ENCODE measurements around the gene BTBD2.

BTBD2 gene

GRCh38 chr19:1981253-1981652, 34.3 kb downstream of the BTBD2 start:
- no peak for DNase-seq

GRCh38 chr19:1980809-1981181, 34.7 kb downstream of the BTBD2 start:
- DNase-seq = no peak

DNA sequence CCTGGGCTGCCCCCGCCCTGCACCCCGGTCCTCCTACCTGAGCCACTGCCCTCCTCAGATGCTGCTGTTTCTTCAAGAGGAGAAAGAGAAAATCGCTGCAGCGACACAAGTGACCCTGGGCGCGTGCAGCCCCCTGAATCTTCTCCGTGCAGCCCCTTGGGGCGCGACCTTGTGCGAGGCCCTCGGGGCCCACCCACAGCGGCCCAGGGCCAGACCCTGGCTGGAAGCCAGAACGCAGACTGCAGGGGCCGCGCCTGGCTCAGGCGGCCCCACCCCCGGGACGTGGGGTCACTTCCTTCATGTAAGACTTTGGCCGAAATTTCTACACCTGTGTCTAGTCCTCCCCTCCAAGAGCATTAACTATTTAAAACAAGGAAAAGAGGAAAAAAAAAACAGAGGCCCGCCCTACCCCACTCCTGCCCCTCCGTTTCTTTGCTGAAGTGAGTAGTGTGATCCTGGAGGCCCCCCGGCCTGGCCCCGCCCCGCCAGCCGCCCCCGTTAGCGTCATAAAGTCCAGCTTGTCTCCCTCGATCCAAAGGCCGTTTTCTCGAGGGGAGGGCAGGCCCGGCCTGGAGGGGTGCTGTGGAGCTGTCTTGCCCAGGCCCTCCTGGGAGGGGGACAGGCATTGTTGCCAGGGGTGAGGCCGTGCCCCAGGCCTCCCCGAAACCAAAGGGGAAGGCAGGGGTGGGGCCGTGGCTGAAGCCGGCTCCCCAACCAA, 35.3 kb downstream of the BTBD2 start:
- DNase-seq = no peak

DNA sequence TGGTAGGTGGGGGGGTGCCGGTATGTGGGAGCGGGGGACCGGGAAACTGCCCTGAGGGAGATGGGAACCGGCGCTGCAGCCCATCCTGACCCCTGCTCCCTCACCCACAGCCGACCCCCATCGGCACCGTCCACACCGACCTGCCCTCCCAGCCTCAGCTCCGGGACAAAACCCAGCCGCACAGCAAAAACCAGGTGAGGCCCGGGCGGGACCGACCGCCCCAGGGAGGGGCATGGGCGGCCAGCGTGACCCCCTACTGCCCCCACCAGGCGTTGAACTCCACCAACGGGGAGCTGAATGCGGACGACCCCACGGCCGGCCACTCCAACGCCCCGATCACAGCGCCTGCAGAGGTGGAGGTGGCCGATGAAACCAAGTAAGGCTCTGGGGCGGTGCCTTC, 35.9 kb downstream of the BTBD2 start:
- no peak for DNase-seq

DNA sequence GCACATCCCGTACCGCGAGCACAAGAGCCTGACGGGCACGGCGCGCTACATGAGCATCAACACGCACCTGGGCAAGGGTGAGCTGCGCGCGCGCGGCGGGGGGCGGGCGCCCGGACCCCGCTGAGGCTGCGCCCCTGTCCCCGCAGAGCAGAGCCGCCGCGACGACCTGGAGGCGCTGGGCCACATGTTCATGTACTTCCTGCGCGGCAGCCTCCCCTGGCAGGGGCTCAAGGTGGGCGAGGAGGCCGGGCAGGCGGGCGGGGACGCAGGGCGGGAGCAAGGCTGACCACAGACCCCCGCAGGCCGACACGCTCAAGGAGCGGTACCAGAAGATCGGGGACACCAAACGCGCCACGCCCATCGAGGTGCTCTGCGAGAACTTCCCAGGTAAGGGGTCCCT, 36.5 kb downstream of the BTBD2 start:
- no peak for DNase-seq

DNA sequence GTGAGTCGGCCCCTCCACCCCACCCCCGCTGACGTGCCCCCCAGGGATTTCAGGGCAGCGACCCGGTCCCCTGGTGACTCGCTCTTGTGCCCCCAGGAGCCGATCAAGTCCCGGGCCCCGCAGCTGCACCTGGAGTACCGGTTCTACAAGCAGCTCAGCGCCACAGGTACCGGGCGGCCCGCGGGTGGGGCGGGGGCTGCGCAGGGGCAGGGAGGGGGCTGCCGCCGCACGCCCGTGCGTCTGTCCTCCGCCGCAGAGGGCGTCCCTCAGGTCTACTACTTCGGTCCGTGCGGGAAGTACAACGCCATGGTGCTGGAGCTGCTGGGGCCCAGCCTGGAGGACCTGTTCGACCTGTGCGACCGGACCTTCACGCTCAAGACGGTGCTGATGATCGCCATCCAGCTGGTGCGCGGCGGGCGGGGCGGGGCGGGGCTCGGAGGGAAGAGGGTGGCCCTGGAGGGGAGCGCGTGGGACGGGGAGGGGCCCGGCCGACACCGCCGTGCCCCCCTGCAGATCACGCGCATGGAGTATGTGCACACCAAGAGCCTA, 37.1 kb downstream of the BTBD2 start:
- no peak for DNase-seq

GRCh38 chr19:1977120-1977519, 38.4 kb downstream of the BTBD2 start:
- no peak for DNase-seq

- no peak for DNase-seq
Observed at GRCh38 chr19:1975162-1975480, 40.4 kb downstream of the BTBD2 start.

GRCh38 chr19:1974381-1975161, 40.9 kb downstream of the BTBD2 start:
- DNase-seq = no peak

DNA sequence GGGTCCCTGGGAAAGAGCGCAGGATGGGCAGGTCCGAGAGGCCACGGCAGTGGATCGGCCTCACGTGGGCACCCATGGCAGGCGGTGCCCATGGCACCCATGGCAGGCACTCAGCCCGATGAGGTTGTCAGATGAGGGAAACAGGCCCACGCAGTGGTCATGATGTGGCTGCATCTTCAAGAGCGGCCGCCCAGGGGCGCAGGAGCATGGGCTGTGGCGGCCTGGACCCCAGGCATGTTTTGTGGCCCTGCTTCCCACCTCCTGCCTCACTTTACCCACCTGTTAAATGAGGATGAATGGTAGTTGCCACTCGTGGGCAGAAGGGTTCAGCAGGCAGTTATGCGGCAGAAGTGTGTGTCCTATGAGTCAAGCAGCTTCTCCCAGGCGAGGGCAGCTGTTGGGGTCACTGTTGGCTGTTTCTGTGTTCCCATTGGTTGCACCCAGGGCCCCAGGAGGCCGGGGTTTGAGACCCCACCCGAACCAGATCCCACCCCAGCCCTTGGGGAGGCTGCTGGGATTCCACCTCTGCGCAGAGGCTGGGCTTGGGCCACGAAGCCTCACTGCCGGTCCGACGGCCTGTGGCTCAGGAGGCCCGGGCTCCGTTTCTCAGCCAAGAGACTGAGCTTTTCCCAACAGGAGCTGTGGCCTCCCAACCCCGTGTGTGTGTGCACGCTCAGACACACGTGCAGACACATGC, 44.6 kb downstream of the BTBD2 start:
- DNase-seq = no peak

DNA sequence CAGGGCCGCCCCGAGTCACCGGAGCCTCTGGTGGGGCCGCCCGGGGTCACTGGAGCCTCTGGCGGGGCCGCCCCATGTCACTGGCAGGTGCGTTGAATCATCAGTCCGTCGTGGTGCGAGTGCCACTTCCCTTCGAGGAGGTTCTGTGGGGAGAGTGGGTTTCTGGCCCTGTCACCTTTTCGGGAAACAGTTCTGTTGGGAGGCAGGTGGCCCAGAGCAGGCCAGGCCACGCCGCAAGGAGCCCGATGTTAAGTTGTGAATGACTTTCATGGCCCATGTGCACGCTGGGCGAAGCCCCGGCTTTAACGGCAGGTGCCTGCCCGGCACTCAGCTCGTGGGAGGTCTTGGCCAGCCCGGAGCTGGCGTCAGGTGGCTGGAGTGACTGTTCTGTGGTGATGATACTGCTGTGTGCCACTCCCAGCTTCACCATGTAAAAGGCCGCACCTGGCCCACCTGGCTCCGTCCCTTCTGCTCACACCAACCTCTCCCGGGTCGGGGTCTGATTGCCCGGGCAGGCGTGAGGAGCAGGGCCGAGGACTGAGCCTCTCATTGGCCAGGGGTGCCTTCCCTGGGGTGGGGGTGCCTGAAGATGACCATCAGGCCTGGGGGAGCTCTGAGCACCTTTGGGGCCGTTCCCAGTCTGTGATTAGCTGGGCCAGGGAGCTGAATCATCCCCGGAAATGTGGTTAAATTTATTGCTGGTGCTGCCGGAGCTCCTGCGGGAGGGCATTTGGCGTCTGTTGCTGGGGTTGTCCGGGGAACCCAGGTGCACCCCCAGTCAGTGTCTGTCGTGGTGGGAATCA, 45.3 kb downstream of the BTBD2 start:
- no peak for DNase-seq

- DNase-seq = no peak
Observed at GRCh38 chr19:1969176-1970002, 46.1 kb downstream of the BTBD2 start.

GRCh38 chr19:1968279-1969175, 47.0 kb downstream of the BTBD2 start:
- no peak for DNase-seq

DNA sequence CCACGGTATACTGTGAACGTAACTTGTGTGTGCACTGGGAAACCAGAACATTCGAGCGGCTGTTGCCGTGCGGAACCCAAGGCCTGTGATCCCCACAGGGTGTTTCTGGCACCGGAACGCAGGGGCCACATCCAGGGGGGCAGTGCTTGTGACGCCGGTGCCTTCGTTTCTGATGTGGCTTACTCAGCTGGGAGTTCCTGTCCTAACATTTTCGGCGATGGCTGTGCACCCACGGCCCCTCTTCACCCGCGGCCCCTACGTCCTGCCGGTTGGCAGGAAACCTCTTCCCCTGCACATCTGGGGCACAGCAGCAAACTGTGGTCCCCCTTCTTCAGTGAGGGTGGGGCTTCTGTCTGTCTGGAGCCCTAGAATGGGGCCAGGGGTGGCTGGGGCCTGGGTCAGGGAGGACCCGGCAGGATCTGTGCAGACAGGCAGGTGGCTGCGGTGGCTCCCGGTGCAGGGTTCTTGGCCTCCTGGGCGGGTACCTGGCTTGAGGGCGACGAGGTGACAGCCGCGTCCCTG, 48.4 kb downstream of the BTBD2 start:
- DNase-seq = no peak

DNA sequence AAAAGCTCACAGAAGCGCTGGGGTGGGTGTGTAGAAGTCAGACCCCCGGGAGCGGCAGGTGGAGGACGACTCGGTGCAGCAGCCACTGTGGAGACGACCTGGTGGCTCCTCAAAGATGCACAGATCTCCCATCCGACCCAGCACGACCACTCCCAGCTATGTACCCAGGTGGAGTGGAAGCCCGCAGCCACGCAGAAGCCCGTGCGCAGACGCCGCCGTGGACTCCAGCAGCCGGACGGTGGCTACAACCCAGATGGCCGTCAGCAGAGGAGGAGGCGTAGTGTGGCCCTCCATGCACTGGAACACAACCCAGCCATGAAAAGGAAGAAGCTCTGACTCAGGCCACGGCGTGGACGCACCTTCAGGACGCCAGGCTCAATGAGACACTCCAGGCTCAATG, 52.8 kb downstream of the BTBD2 start:
- DNase-seq = no peak

- DNase-seq = no peak
Observed at GRCh38 chr19:1961000-1961883, 54.3 kb downstream of the BTBD2 start.

GRCh38 chr19:1959928-1960589, 55.5 kb downstream of the BTBD2 start:
- DNase-seq = no peak

DNA sequence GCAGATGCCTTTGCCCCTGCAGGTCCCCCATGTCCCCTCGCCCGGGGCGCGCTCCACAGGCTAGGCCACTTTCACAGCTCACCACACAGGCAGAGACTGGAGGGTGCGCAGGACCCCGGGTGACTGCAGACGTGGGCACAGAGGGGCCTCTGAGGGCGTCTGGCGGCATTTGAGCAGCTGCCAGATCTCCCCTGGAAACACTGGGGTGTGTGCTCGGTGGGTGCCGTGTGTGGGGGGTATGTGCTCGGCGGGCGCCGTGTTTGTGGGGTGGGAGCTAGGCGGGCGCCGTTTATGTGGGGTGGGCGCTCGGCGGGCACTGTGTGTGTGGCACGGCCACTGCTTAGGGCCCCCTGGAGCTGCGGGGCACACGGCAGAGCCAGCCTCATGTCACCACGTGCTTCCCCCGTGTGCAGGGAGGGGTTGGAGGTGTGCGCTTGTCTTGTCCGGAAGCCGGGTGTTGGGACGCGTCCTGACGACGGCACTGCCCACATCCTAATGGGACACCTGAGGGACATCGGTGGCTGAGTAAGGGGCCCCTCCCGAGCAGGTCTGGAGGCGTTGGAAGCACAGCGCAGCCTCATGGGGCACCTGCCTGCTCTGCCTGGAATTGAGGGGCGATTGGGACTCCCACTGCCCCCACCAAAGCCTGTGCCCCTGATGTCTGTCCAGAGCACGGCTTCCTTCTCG, 57.8 kb downstream of the BTBD2 start:
- DNase-seq = no peak

Measured in NCI-H146 (cell line).